Inflammatory macrophage treated with lipopolysaccharide for 4 hours (primary cell): ENCODE measurements around the gene PLAC8.
A peak's percentile ranks its signal among the peaks of the same experiment; 100 is the strongest.
"Not testable (repeated sequence)": the region's sequence is repeated elsewhere in the genome, so short reads cannot be mapped to it uniquely, and the experiment has no call there.

Source experiments
- DNase-seq: peaks from one replicate; pipeline ENCODE4 v3.0.0-alpha.2; 2020

Gene PLAC8

GRCh38 chr4:83112231-83112630 lies 2.3 kb downstream of the PLAC8 start:
- DNase-seq = peak; percentile 74

- not testable (repeated sequence) for DNase-seq
These were observed 2.8 kb downstream of the PLAC8 start for GRCh38 chr4:83111751-83112141.

- no peak for DNase-seq
These were observed 3.4 kb downstream of the PLAC8 start for GRCh38 chr4:83110970-83111750.

- DNase-seq = peak; percentile 89
These were observed 4.1 kb downstream of the PLAC8 start for GRCh38 chr4:83110223-83110945.

- peak; percentile 58 for DNase-seq
These were observed 4.9 kb downstream of the PLAC8 start for GRCh38 chr4:83109480-83110222.

GRCh38 chr4:83108101-83108861 lies 6.2 kb downstream of the PLAC8 start:
- peak; percentile 41 for DNase-seq

- no peak for DNase-seq
These were observed 6.9 kb downstream of the PLAC8 start for GRCh38 chr4:83107631-83108030.

- DNase-seq = no peak
These were observed 9.5 kb downstream of the PLAC8 start for GRCh38 chr4:83104991-83105390.

GRCh38 chr4:83096397-83096796 lies 18.1 kb downstream of the PLAC8 start:
- DNase-seq = no peak

GRCh38 chr4:83093060-83093640 lies 21.4 kb downstream of the PLAC8 start:
- no peak for DNase-seq

- DNase-seq = peak; percentile 41
These were observed 24.9 kb downstream of the PLAC8 start for GRCh38 chr4:83089410-83090157.

GRCh38 chr4:83084956-83085355 lies 29.6 kb downstream of the PLAC8 start:
- peak; percentile 18 for DNase-seq

GRCh38 chr4:83083925-83084475 lies 30.5 kb downstream of the PLAC8 start:
- peak; percentile 50 for DNase-seq

- peak; percentile 23 for DNase-seq
These were observed 31.8 kb downstream of the PLAC8 start for GRCh38 chr4:83082777-83083176.

GRCh38 chr4:83080561-83080960 lies 34.0 kb downstream of the PLAC8 start:
- DNase-seq = peak; percentile 62

- DNase-seq = peak; percentile 68
These were observed 39.0 kb downstream of the PLAC8 start for GRCh38 chr4:83075311-83076095.

- not testable (repeated sequence) for DNase-seq
These were observed 39.7 kb downstream of the PLAC8 start for GRCh38 chr4:83074783-83075182.

GRCh38 chr4:83074086-83074704 lies 40.3 kb downstream of the PLAC8 start:
- peak; percentile 82 for DNase-seq

- no peak for DNase-seq
These were observed 43.4 kb downstream of the PLAC8 start for GRCh38 chr4:83071116-83071515.

- no peak for DNase-seq
These were observed 47.4 kb downstream of the PLAC8 start for GRCh38 chr4:83067058-83067639.
